ENCODE data around the gene MAP3K13.

GRCh38 chr3:185465471-185465870 is 102.5 kb downstream of the MAP3K13 start:
- TF ChIP-seq POLR2A (IDR thresholded peaks at IDR 0.05), result no peak
- TF ChIP-seq CTCF (IDR thresholded peaks at IDR 0.05), result no peak

All from uterus (tissue), 2 donors.